ENCODE data around the gene PHETA1.

DNA sequence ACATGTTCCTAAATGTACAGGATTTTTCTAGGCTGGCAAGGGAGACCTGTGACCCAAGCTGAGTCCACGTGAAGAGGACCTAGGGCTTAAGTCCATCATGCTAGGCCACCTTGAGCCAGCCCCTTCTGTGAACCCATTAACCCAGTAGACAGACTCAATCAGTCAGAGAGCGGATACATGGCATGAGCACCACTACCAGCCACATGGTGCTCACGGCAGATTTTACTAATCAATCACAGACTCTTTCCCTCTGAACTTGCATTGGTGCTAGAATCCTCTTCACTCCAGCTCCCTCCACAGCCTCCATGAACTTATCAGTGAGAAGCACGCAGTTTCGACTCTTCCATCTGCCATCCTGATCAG is 9.0 kb downstream of the PHETA1 start:
- no peak for TF ChIP-seq CTCF (IDR thresholded peaks at IDR 0.05; ENCODE audit: low read depth, low read length, poor library complexity, severe bottlenecking)
- no peak for TF ChIP-seq EZH2phosphoT487 (IDR thresholded peaks at IDR 0.05; ENCODE audit: borderline replicate concordance, low read length)
